Stomach (tissue), 4 donors: ENCODE data around the gene DDIAS.

Experiments
- EP300 ChIP-seq: sonication (generic); formaldehyde crosslinking; IDR thresholded peaks from one replicate; pipeline ENCODE4 v1.6.1; 2017; ENCODE audit warnings: antibody characterized with exemption
- POLR2A ChIP-seq, 4 donors: fragments of 450-650 bp; IDR thresholded peaks; one replicate each; pipeline ENCODE4 v1.6.1; 2016; ENCODE audit warnings: antibody characterized with exemption in 4 of 4, control low read depth in 2 of 4, mild to moderate bottlenecking in 1 of 4, moderate library complexity in 1 of 4
- POLR2AphosphoS5 ChIP-seq, 3 donors: sonication (generic); formaldehyde crosslinking; IDR thresholded peaks; one replicate each; pipeline ENCODE4 v1.6.1; 2016; ENCODE audit warnings: antibody characterized with exemption in 3 of 3
- TF ChIP-seq, protein P1 (sequence below), 7 experiments: fragments of 450-650 bp in 4 of 7; fragments of 200-600 bp in 3 of 7; sonication (generic) in 3 of 7; IDR thresholded peaks; one replicate each; pipeline ENCODE4 v1.5.1; 2016 to 2019; ENCODE audit warnings: antibody characterized with exemption in 7 of 7, control low read depth in 2 of 7, mild to moderate bottlenecking in 1 of 7

GRCh38 chr11:82902880-82903279 lies 1.3 kb downstream of the DDIAS start:
- no peak for TF ChIP-seq POLR2A (IDR thresholded peaks at IDR 0.05)
- TF ChIP-seq POLR2AphosphoS5 (IDR thresholded peaks at IDR 0.05): no peak
- TF ChIP-seq, protein P1, sequence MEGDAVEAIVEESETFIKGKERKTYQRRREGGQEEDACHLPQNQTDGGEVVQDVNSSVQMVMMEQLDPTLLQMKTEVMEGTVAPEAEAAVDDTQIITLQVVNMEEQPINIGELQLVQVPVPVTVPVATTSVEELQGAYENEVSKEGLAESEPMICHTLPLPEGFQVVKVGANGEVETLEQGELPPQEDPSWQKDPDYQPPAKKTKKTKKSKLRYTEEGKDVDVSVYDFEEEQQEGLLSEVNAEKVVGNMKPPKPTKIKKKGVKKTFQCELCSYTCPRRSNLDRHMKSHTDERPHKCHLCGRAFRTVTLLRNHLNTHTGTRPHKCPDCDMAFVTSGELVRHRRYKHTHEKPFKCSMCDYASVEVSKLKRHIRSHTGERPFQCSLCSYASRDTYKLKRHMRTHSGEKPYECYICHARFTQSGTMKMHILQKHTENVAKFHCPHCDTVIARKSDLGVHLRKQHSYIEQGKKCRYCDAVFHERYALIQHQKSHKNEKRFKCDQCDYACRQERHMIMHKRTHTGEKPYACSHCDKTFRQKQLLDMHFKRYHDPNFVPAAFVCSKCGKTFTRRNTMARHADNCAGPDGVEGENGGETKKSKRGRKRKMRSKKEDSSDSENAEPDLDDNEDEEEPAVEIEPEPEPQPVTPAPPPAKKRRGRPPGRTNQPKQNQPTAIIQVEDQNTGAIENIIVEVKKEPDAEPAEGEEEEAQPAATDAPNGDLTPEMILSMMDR (IDR thresholded peaks at IDR 0.05): no peak
- TF ChIP-seq EP300: no peak
